MM.1S (cell line): ENCODE measurements around the gene CPLX1.

ENCODE experiments used
- DNase-seq: peaks from one replicate; pipeline ENCODE4 v3.0.0-alpha.2; 2015
- H2AFZ ChIP-seq: fragments of 300-600 bp; sonication (generic); 2 replicates; pipeline ENCODE4 v1.6.0; 2016; ENCODE audit warnings: antibody characterized with exemption, low read length
- H3F3A ChIP-seq: fragments of 300-600 bp; sonication (generic); 2 replicates; pipeline ENCODE4 v1.6.1; 2016; ENCODE audit warnings: mild to moderate bottlenecking, antibody characterized with exemption, low read length, moderate library complexity, mixed read lengths; ENCODE audit not compliant: insufficient read depth
- H3K27ac ChIP-seq: fragments of 300-600 bp; sonication (generic); 2 replicates; pipeline ENCODE4 v1.5.1; 2016; ENCODE audit warnings: mild to moderate bottlenecking, low read length
- H3K27me3 ChIP-seq: fragments of 300-600 bp; sonication (generic); replicated peaks from 2 replicates; pipeline ENCODE4 v1.6.0; 2016; ENCODE audit warnings: low read length; ENCODE audit not compliant: insufficient read depth
- H3K36me3 ChIP-seq: fragments of 300-600 bp; sonication (generic); replicated peaks from 2 replicates; pipeline ENCODE4 v1.6.1; 2016; ENCODE audit warnings: mild to moderate bottlenecking, low read length, mixed read lengths; ENCODE audit not compliant: insufficient read depth
- H3K4me1 ChIP-seq: fragments of 300-600 bp; sonication (generic); 2 replicates; pipeline ENCODE4 v1.6.1; 2016; ENCODE audit warnings: low read length, mixed read lengths
- H3K4me2 ChIP-seq: fragments of 300-600 bp; sonication (generic); 2 replicates; pipeline ENCODE4 v1.6.0; 2016; ENCODE audit warnings: low read depth, low read length
- H3K4me3 ChIP-seq: fragments of 300-600 bp; sonication (generic); 2 replicates; pipeline ENCODE4 v1.5.1; 2016; ENCODE audit warnings: low read length, mixed read lengths
- H3K79me2 ChIP-seq: fragments of 300-600 bp; sonication (generic); 2 replicates; pipeline ENCODE4 v1.6.1; 2016; ENCODE audit warnings: mixed run types, low read length, mixed read lengths
- H3K9ac ChIP-seq: fragments of 300-600 bp; sonication (generic); 2 replicates; pipeline ENCODE4 v1.6.1; 2016; ENCODE audit warnings: low read length, mixed read lengths
- H3K9me2 ChIP-seq: fragments of 300-600 bp; sonication (generic); replicated peaks from 2 replicates; pipeline ENCODE4 v1.6.1; 2016; ENCODE audit warnings: mild to moderate bottlenecking, low read length, mixed read lengths; ENCODE audit not compliant: insufficient read depth
- H3K9me3 ChIP-seq: fragments of 300-600 bp; sonication (generic); replicated peaks from 2 replicates; pipeline ENCODE4 v1.6.1; 2016; ENCODE audit warnings: mild to moderate bottlenecking, low read length, mixed read lengths; ENCODE audit not compliant: insufficient read depth
- H4K20me1 ChIP-seq: fragments of 300-600 bp; sonication (generic); 2 replicates; pipeline ENCODE4 v1.6.1; 2016; ENCODE audit warnings: mild to moderate bottlenecking, low read length, moderate library complexity, mixed read lengths; ENCODE audit not compliant: insufficient read depth
- CTCF ChIP-seq: fragments of 300-600 bp; sonication (generic); IDR thresholded peaks from 2 replicates; pipeline ENCODE4 v1.5.1; 2016; ENCODE audit warnings: antibody characterized with exemption, low read length, mixed read lengths
- EZH2 ChIP-seq: fragments of 300-600 bp; sonication (generic); optimal IDR thresholded peaks from 2 replicates; pipeline ENCODE3; 2017; ENCODE audit warnings: low read depth, mild to moderate bottlenecking, antibody characterized with exemption, low read length, mixed read lengths
- EZH2phosphoT487 ChIP-seq: fragments of 300-600 bp; sonication (generic); IDR thresholded peaks from 2 replicates; pipeline ENCODE4 v1.6.1; 2018; ENCODE audit warnings: antibody characterized with exemption, low read length

CPLX1 gene

GRCh38 chr4:850323-850945, 24.5 kb upstream of the CPLX1 start:
- no peaks in the 10 kb centered on the region for H4K20me1 ChIP-seq
- H3K36me3 ChIP-seq = no peaks in the 10 kb centered on the region
- no peak overlapping the region for H3K4me2 ChIP-seq
- H3K4me3 ChIP-seq = no peak overlapping the region
- H3F3A ChIP-seq = no peaks in the 10 kb centered on the region
- H3K9me3 ChIP-seq = no peaks in the 10 kb centered on the region
- DNase-seq = no peak
- no peak overlapping the region for H3K27ac ChIP-seq
- no peak for TF ChIP-seq EZH2
- TF ChIP-seq EZH2phosphoT487 = no peak
- no peak for TF ChIP-seq CTCF
- H3K79me2 ChIP-seq = no peaks in the 10 kb centered on the region
- H3K4me1 ChIP-seq = no peaks in the 10 kb centered on the region
- H3K9ac ChIP-seq = no peak overlapping the region
- H3K9me2 ChIP-seq = no peaks in the 10 kb centered on the region
- H3K27me3 ChIP-seq = no peaks in the 10 kb centered on the region
- H2AFZ ChIP-seq = no peak overlapping the region

GRCh38 chr4:849478-850175, 23.7 kb upstream of the CPLX1 start:
- Histone ChIP-seq H3K9ac (no peak overlapping the region), H4K20me1 (no peaks in the 10 kb centered on the region), H3K27me3 (no peaks in the 10 kb centered on the region), H3K36me3 (no peaks in the 10 kb centered on the region), H3K27ac (no peak overlapping the region), H3K4me2 (no peak overlapping the region), H3K4me3 (no peak overlapping the region), H3F3A (no peaks in the 10 kb centered on the region), H3K79me2 (no peaks in the 10 kb centered on the region), H2AFZ (no peak overlapping the region), H3K9me2 (no peaks in the 10 kb centered on the region), H3K4me1 (no peaks in the 10 kb centered on the region), H3K9me3 (no peaks in the 10 kb centered on the region)
- DNase-seq = no peak
- TF ChIP-seq EZH2 (no peak), EZH2phosphoT487 (no peak), CTCF (no peak)

- Histone ChIP-seq H3K79me2 (no peaks in the 10 kb centered on the region), H3F3A (no peaks in the 10 kb centered on the region), H2AFZ (no peak overlapping the region), H3K9me3 (no peaks in the 10 kb centered on the region), H3K36me3 (no peaks in the 10 kb centered on the region), H3K4me2 (no peak overlapping the region), H3K27me3 (no peaks in the 10 kb centered on the region), H4K20me1 (no peaks in the 10 kb centered on the region), H3K9me2 (no peaks in the 10 kb centered on the region), H3K27ac (no peak overlapping the region), H3K4me3 (no peak overlapping the region), H3K4me1 (no peaks in the 10 kb centered on the region), H3K9ac (no peak overlapping the region)
- TF ChIP-seq EZH2 = no peak
- TF ChIP-seq EZH2phosphoT487 = no peak
- TF ChIP-seq CTCF = no peak
- no peak for DNase-seq
These were observed 23.0 kb upstream of the CPLX1 start for GRCh38 chr4:848803-849477.
